GM18505 (cell line): Measurements from ENCODE around the gene AP1M2.
"Not testable (repeated sequence)": the region's sequence is repeated elsewhere in the genome, so short reads cannot be mapped to it uniquely, and the experiment has no call there.

ENCODE experiments used
- ATAC-seq: cut with Tn5 transposase; IDR thresholded peaks from one replicate; pipeline ENCODE4 v1.9.1; 2021; ENCODE audit not compliant: unreplicated experiment
- POLR2A ChIP-seq: IDR thresholded peaks from 4 replicates; pipeline ENCODE4 v1.6.1; 2011; ENCODE audit warnings: borderline replicate concordance; ENCODE audit not compliant: insufficient read depth, insufficient read length; ENCODE audit errors: extremely low read depth

AP1M2 gene

DNA sequence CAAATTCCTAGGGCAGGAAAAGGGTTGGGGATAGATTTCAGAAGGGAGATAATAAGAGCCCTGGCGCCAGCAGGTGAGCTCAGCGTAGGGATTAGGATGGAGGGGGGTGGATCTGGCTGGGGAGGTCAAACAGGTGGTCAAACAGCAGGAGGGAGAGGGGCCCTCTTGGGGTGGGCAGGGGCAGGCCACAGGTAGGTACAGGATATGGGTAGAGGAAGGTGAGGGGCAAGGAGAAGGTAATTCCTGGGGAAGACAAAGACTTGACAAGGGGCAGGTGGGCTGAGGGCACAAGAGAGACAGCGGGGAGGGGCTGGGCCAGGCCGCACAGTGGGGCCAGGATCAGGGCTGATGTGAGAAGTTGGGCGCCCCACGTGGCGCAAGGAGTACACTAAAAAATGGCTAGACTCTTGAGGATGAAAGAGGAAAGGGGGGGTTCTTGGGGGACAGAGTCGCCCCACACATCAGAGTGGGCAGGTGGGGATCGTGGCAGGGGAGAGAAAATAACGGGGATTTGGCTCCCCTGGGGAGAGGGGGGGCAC is 22.0 kb downstream of the AP1M2 start:
- ATAC-seq, result no peak
- no peak for TF ChIP-seq POLR2A

DNA sequence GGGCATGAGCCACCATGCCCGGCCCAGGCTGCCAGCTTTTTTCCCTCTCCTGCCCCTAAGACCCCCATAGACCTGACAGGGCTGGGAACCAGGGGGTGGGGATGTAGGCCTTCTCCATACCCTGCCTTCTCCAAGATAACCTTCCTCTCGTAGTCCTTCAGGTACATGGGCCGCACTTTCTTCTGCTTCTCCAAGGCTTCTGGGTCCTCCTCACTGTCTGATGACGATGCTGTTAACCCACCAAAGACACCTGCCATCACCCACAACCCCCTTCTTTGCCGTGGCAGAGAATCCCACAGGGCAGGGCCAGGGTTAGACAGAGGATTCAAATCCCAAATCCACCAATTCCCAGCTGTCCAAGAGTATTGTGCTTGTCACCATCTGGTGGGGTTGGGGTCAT is 24.5 kb downstream of the AP1M2 start:
- no peak for ATAC-seq
- no peak for TF ChIP-seq POLR2A

DNA sequence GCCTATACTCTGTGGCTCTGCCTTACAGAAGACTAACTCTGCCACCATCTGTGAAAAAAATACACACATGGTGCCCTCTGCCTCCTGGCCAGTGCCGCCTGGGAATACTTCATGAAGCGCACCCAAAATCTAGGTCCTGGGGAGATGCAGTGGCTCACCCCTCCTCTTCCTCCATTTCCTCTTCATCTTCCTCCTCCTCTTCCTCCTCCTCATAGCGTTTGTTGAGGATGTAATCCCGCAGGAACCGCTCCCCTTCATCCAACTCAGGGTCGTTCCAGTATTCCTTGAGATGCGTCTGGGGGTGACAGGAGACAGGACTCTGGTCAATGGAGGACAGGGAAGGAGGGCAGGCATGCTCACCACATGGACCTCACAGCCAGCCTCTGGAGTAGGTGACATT is 27.0 kb downstream of the AP1M2 start:
- ATAC-seq, result no peak
- TF ChIP-seq POLR2A, result no peak

DNA sequence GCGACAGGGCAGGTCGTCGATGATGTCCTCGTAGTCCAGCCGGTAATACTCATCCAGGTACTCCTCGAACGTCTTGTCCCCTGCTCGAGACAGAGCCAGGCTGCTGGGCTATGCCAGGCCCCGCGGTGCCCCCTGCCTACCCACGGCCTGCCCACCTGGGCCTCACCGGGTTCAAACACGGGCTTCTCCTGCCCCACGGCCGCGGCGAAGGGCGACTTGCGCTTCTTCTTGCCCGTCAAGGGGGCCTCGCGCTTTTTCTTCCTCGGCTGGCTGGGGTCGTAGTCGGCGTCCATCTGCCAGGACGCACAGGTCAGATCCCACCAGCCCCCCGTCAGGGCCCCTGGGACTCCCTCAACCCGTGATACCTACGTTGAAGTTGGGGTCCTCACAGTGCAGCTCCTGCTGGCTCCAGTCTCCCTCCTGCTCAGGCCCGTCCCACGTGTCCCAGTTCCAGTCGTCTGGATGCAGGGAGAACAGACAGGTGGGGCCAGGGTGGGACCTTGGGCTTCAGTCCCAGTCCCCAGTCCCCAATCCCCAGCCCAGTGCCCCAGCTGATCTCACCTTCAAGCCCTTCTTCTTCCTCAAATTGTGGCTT is 29.4 kb downstream of the AP1M2 start:
- ATAC-seq, result no peak
- TF ChIP-seq POLR2A, result no peak

DNA sequence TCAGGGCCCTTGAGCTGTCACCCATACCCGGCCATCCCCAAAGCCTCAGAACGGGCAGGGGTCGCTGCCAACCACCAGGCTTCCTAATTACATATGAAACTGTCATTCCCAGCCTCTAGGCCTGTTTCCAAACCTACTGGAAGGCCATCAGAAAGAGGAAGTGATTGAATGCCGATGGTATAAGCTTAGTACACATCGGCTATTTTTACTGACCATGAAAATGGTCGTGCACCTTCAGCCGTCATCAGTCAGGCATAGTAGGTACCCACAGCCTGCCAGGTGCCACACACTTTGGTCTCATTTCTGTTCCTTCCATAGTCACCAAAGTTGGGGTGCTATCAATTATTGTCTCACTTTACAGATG is 31.5 kb downstream of the AP1M2 start:
- ATAC-seq, result no peak
- no peak for TF ChIP-seq POLR2A

DNA sequence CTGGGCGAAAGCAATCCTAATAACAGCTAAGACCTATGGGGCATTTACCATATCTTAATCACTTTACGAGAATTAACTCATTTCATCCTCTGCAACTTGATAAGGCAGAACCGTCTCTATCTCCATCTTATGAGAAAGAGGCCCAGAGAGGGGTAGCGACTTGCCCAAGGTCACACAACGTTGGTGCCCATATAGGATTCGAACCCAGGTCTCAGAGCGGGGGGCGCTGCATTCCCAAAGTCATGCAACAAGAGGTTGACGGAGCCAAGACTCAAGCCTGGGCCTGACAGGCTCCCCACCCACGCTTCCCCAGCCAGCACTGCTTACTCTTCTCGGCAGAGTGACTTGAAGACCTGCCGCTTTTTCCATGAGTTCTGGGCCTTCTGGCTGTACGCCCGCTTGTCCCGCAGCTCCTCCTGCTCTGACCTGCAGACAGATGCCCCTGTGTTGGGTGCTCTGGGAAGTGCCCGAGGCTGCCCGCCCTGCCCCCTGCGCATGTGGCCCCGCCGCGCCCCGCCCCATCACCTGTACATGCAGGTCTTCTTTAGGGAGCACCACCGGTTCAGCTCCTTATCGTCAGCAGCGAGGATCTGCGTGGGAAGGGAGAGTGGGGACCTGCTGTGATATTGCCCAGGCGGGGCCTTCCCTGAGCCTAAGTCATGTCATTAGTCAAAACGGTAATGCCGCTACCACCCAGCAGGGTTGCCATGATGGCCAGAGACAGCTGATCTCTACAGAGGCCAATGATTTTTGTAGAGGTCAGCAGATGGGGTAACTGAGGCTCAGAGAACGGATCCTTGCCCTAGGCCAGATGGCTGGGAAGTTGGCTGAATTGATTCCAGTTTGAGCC is 32.1 kb downstream of the AP1M2 start:
- ATAC-seq, result no peak
- TF ChIP-seq POLR2A, result no peak

DNA sequence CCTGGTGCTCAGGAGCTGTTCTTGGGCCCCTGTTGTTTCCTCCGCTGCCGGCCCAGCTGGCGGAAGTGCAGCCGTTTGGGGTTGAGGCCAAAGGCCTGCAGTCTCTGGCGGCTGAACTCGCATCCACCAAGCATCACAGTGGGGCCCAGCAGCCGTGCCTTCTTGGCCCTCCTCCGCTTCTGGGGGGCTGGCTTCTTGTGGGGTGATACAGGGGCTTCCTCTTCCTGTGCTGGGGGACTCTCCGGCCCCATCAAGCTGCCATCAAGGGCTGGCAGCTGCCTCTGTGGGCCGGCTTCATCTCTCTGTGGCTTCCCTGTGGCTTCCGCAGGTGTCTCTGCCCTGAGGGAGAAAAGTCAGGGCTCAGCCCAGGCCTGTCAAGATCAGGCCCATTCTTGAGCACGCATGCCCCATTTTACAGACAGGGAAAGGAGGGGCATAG is 33.1 kb downstream of the AP1M2 start:
- ATAC-seq, result peak; percentile 42
- no peak for TF ChIP-seq POLR2A

DNA sequence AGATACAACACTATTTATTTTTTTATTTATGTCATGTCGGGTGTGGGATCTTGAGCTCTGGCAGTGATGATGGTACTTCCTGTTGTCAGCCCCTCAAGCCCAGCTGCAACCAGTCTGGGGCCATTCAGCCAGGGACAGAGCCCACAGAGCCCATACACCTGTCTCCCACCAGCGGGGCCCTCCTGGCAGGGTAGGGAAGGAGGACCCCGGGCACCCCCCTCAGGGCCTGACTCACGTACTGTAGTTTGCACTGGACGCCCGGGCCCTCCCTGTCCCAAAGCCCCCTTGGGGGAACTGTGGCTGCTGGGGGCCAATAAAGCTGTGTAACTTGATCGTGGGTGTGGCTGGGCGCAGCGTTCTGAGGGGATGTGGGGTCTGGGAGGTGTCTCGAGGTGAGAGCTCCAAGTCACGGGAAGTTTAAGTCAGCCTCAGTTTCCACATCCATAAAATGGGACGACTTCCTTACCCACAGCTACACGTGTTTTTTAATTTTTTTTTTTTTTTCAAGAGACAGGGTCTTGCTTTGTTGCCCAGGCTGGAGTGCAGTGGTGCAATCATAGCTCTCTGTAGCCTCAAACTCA is 33.9 kb downstream of the AP1M2 start:
- no peak for ATAC-seq
- TF ChIP-seq POLR2A, result no peak

DNA sequence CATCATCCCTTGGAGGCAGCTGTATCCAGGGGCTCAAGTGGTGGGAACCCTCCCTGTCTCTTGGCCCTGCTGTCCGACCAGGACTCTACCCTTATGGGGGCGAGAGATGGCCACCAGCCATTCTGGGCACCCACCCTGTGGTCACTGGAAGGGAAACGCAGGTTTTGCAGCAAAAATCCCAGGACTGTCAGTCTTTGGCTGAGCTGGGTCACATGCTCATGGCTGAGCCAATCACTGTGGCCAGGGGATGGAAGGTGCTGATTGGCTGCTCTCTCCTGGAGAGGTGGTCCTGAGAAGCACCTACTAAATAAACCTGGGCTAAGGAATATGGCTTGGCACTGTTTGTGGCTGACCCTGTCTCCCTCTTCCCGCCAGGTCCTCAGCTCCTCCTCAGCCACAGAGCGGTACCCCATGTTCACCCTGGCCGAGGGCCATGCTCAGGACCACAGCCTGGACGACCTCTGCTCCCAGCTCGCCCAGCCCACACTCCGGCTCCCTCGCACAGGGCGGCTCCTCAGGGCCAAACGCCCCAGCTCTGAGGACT is 34.5 kb downstream of the AP1M2 start:
- ATAC-seq, result no peak

DNA sequence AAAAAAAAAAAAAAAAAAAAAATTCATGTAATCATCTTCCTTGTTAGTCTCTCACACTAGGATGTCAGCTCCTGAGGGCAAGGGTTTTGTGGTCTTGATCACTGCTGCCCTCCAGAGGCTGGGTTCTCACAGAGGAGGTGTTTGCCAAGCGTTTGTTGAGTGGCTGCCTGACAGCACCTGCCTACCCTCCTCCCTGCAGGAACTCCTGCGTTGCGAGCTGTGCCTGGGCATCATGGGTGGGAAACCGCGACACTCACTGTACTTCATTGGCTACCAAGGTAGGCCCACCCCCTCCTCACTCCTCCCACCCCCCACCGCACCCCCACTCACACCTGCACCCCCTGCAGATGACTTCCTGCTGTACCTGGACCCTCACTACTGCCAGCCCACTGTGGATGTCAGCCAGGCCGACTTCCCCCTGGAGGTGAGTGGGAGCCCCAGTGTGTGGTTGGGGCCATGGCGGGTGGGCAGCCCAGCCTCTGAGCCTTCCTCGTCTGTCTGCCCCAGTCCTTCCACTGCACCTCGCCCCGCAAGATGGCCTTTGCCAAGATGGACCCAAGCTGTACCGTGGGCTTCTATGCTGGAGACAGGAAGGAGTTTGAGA is 35.3 kb downstream of the AP1M2 start:
- no peak for ATAC-seq
- TF ChIP-seq POLR2A, result no peak

More for the DNA sequence above, 34.5 kb downstream of the AP1M2 start:
- peak; percentile 19 for TF ChIP-seq POLR2A

DNA sequence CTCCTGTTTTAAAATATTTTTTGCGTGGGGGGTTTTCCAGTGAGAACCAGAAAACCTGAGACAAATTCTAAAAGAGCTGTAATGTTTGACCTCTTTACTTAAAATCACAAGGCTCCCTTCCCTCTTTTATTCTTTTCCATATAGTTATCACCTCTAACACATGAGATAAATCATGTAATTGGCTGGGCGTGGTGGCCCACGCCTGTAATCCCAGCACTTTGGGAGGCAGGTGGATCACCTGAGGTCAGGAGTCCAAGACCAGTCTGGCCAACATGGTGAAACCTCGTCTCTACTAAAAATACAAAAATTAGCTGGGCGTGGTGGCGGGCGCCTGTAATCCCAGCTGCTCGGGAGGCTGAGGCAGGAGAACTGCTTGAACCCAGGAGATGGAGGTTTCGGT is 36.1 kb downstream of the AP1M2 start:
- not testable (repeated sequence) for ATAC-seq

DNA sequence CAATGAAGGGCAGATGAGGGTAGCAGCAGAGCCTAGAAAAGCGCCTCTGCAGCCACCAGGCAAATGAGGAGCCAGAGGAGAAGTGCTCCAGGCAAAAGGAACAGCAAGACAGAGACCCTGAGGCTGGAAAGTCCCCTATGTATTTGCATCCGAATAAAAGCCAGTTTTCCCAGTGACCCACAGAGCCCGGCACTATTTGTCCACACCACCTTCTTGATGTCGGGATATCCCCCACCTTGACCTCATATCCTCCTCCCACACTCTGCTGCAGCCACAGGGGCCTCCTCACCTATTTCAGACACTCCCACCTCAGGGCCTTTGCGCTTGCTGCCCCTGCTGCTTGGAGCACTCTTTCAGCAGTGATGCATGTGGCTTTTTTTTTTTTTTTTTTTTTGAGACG is 36.8 kb downstream of the AP1M2 start:
- no peak for TF ChIP-seq POLR2A
- no peak for ATAC-seq

DNA sequence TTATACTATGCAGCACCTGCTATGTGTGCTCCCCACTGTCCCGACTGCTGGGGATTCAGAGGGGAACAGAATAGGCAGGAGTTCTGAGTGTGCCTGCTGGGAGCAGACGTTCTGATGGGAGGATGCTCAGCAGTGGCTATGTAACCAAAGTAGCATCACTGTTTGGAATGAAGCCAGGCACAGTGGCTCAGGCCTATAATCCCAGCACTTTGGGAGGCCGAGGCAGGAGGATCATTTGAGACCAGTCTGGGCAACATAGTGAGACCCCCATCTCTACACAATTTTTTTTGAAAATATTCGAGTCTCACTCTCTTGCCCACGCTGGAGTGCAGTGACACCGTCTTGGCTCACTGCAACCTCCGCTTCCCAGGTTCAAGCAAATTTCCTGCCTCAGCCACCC is 37.4 kb downstream of the AP1M2 start:
- no peak for TF ChIP-seq POLR2A
- ATAC-seq, result no peak
